ENCODE measurements around the gene THEMIS. TPM values are rescaled to one million over a fixed set of nuclear protein-coding genes. Genes with fewer than 3 reads are reported as not detected.

The THEMIS gene
- total RNA-seq, 2 donors from 2014 or later: 13.4 to 14.0 TPM

DNA sequence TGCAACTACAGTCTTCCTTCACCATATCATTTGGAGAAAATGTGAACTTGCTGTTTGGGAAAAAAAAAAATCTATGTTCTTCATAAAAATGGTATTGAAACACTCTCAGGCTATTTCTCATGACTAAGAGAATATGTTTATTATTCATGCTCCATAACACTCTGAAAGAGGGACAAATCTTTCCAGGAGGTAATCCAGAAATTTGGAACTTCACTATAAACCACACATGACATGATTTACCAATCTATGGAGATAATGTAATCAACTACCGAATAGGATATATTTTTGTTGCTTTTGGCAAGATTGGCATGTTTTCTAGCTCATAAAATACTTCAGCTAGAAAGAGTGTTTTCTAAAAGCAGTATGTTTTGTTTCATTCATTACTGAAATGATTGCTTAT is 56.3 kb downstream of the THEMIS start:
- no peak overlapping the region for H3K27ac Mint-ChIP-seq
- DNase-seq: no peak
- H3K4me3 Mint-ChIP-seq: no peak overlapping the region
- no peak for ATAC-seq (replicated peaks in 1 of 2)
- H3K36me3 Mint-ChIP-seq (ENCODE audit: insufficient read depth in 2 of 2): peaks cover 15% of the 10 kb centered on the region in 2 donors
- H3K4me1 Mint-ChIP-seq (ENCODE audit: low read depth): peaks cover 52% of the 10 kb centered on the region
- no peaks in the 10 kb centered on the region for H3K27me3 Mint-ChIP-seq (ENCODE audit: low read depth)
- peaks cover 1 to 7% of the 10 kb centered on the region in 2 donors for H3K9me3 Mint-ChIP-seq

GRCh38 chr6:127843582-127843981 is 57.3 kb downstream of the THEMIS start:
- ATAC-seq (replicated peaks in 1 of 2) (no peak), DNase-seq (no peak)
- Mint-ChIP-seq H3K4me3 (no peak overlapping the region), H3K27me3 (ENCODE audit: low read depth) (no peaks in the 10 kb centered on the region), H3K27ac (no peak overlapping the region), H3K9me3 (peaks cover 1 to 4% of the 10 kb centered on the region in 2 donors), H3K4me1 (ENCODE audit: low read depth) (peaks cover 54% of the 10 kb centered on the region), H3K36me3 (ENCODE audit: insufficient read depth in 2 of 2) (peaks cover 9% of the 10 kb centered on the region in 2 donors)

DNA sequence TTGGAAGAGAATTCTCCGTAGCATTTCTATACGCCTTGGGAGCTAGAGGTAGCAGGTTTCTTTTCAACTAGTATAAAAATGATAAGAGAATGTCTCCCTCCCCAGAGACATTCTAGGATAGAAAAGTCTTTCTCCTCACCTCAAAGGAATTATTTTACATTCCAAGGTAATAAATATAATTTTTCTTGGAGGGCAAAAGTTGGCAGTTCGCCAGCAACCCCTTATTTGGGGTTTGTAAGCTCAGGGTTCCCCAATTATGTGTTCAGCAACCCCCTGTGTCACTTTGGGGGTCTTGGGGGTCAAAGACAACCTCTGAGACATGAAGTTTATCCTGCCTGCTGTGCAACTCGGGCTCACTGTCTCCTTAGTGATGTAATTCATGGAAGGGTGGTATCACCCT is 58.3 kb downstream of the THEMIS start:
- H3K27ac Mint-ChIP-seq: no peak overlapping the region
- H3K4me3 Mint-ChIP-seq: no peak overlapping the region
- peaks cover 4 to 7% of the 10 kb centered on the region in 2 donors for H3K36me3 Mint-ChIP-seq (ENCODE audit: insufficient read depth in 2 of 2)
- H3K27me3 Mint-ChIP-seq (ENCODE audit: low read depth): no peaks in the 10 kb centered on the region
- H3K9me3 Mint-ChIP-seq: peaks cover 0 to 4% of the 10 kb centered on the region in 2 donors
- no peak for DNase-seq
- ATAC-seq (replicated peaks in 1 of 2): no peak
- H3K4me1 Mint-ChIP-seq (ENCODE audit: low read depth): peaks cover 53% of the 10 kb centered on the region

DNA sequence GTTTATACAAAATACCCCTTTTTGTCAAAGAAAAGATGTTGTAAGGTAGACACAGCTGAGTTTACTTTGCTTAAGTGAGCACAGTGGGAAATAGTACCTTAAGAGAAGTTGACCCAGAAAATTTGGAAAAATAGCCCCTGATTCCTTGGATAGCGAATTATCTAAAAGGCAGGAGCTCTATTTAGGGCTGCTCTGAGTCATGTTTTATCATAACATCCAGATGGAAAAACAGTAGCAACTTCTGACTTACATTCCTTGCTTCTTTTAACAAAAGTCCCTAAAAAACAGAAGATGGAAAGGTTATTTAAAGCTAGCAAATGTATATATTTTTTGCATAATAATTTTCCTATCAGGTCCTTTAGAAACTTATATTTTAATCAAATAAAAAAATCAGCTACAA is 59.0 kb downstream of the THEMIS start:
- DNase-seq (no peak), ATAC-seq (replicated peaks in 1 of 2) (no peak)
- Mint-ChIP-seq H3K9me3 (no peaks in the 10 kb centered on the region), H3K27me3 (ENCODE audit: low read depth) (no peaks in the 10 kb centered on the region), H3K4me3 (no peak overlapping the region), H3K36me3 (ENCODE audit: insufficient read depth in 2 of 2) (peaks cover 0 to 4% of the 10 kb centered on the region in 2 donors), H3K4me1 (ENCODE audit: low read depth) (peaks cover 50% of the 10 kb centered on the region), H3K27ac (no peak overlapping the region)

DNA sequence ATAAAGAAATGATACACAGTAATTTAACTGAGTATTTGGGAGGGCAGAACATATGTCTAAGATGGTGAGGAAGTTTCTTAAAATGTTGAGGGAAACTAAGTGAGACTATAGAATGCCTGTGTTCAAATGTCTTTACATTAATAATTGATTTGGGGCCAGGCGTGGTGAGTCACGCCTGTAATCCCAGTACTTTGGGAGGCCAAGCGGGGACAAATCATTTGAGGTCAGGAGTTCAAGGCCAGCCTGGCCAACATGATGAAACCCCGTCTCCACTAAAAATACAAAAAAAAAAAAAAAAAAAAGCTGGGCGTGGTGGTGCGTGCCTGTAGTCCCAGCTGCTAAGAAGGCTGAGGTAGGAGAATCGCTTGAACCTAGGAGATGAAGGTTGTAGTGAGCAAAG is 66.7 kb downstream of the THEMIS start:
- Mint-ChIP-seq H3K36me3 (ENCODE audit: insufficient read depth in 2 of 2) (peaks cover 0 to 11% of the 10 kb centered on the region in 2 donors), H3K27ac (no peak overlapping the region), H3K4me3 (no peak overlapping the region), H3K27me3 (ENCODE audit: low read depth) (no peaks in the 10 kb centered on the region), H3K9me3 (no peaks in the 10 kb centered on the region), H3K4me1 (ENCODE audit: low read depth) (peaks cover 32% of the 10 kb centered on the region)
- DNase-seq (no peak), ATAC-seq (replicated peaks in 1 of 2) (no peak)

GRCh38 chr6:127833336-127833735 is 67.5 kb downstream of the THEMIS start:
- no peak for DNase-seq
- H3K36me3 Mint-ChIP-seq (ENCODE audit: insufficient read depth in 2 of 2): peaks cover 0 to 12% of the 10 kb centered on the region in 2 donors
- no peak for ATAC-seq (replicated peaks in 1 of 2)
- no peak overlapping the region for H3K27ac Mint-ChIP-seq
- peaks cover 32% of the 10 kb centered on the region for H3K4me1 Mint-ChIP-seq (ENCODE audit: low read depth)
- no peak overlapping the region for H3K4me3 Mint-ChIP-seq
- no peaks in the 10 kb centered on the region for H3K9me3 Mint-ChIP-seq
- H3K27me3 Mint-ChIP-seq (ENCODE audit: low read depth): no peaks in the 10 kb centered on the region

DNA sequence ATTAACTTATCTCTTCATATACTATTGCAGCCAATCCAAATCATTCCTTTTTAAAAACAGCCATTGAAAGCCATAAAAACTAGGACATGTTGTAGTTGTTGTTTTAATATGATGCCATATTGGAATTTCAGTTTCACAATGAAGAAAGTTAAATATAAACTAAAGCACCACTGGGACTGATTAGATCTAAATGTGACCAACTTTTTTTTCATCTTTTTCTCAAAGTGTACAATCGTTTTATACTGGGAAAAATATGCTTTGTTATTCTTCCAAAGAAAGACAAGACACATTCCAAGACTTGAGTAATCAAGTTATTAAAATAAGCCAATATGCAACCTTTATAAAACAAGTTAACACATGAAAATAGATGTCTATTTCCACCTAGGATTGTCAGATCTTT is 68.5 kb downstream of the THEMIS start:
- ATAC-seq (replicated peaks in 1 of 2) (no peak), DNase-seq (no peak)
- Mint-ChIP-seq H3K4me1 (ENCODE audit: low read depth) (peaks cover 40% of the 10 kb centered on the region), H3K36me3 (ENCODE audit: insufficient read depth in 2 of 2) (peaks cover 4 to 16% of the 10 kb centered on the region in 2 donors), H3K4me3 (no peak overlapping the region), H3K9me3 (peaks cover 0 to 4% of the 10 kb centered on the region in 2 donors), H3K27me3 (ENCODE audit: low read depth) (no peaks in the 10 kb centered on the region), H3K27ac (no peak overlapping the region)

- ATAC-seq (replicated peaks in 1 of 2) (no peak), DNase-seq (no peak)
- H3K27ac Mint-ChIP-seq: peak overlapping the region; percentile 92
- H3K4me3 Mint-ChIP-seq: peak overlapping the region; percentile 23 to 56
- no peaks in the 10 kb centered on the region for H3K27me3 Mint-ChIP-seq (ENCODE audit: low read depth)
- H3K4me1 Mint-ChIP-seq (ENCODE audit: low read depth): peaks cover 65% of the 10 kb centered on the region
- H3K9me3 Mint-ChIP-seq: peaks cover 0 to 9% of the 10 kb centered on the region in 2 donors
- H3K36me3 Mint-ChIP-seq (ENCODE audit: insufficient read depth in 2 of 2): peaks cover 15 to 32% of the 10 kb centered on the region in 2 donors
Measured at GRCh38 chr6:127824061-127824460, 76.8 kb downstream of the THEMIS start.

GRCh38 chr6:127821431-127821830 is 79.4 kb downstream of the THEMIS start:
- peaks cover 79% of the 10 kb centered on the region for H3K4me1 Mint-ChIP-seq (ENCODE audit: low read depth)
- H3K36me3 Mint-ChIP-seq (ENCODE audit: insufficient read depth in 2 of 2): peaks cover 11 to 32% of the 10 kb centered on the region in 2 donors
- DNase-seq (no peak), ATAC-seq (replicated peaks in 1 of 2) (peak; percentile 56 to 62)
- H3K9me3 Mint-ChIP-seq: peaks cover 0 to 5% of the 10 kb centered on the region in 2 donors
- no peak overlapping the region for H3K27ac Mint-ChIP-seq
- peak overlapping the region in 1 of 2 donors; percentile 31 for H3K4me3 Mint-ChIP-seq
- no peaks in the 10 kb centered on the region for H3K27me3 Mint-ChIP-seq (ENCODE audit: low read depth)

- Mint-ChIP-seq H3K4me3 (peak overlapping the region; percentile 65 to 71), H3K27ac (peak overlapping the region; percentile 74), H3K36me3 (ENCODE audit: insufficient read depth in 2 of 2) (peaks cover 4 to 13% of the 10 kb centered on the region in 2 donors), H3K27me3 (ENCODE audit: low read depth) (no peaks in the 10 kb centered on the region), H3K4me1 (ENCODE audit: low read depth) (peaks cover 81% of the 10 kb centered on the region), H3K9me3 (no peaks in the 10 kb centered on the region)
- DNase-seq (no peak), ATAC-seq (replicated peaks in 1 of 2) (no peak)
Measured at GRCh38 chr6:127818149-127818548, 82.7 kb downstream of the THEMIS start.

GRCh38 chr6:127816643-127817042 is 84.2 kb downstream of the THEMIS start:
- Mint-ChIP-seq H3K9me3 (no peaks in the 10 kb centered on the region), H3K36me3 (ENCODE audit: insufficient read depth in 2 of 2) (peaks cover 4 to 13% of the 10 kb centered on the region in 2 donors), H3K4me1 (ENCODE audit: low read depth) (peaks cover 89% of the 10 kb centered on the region), H3K27ac (peak overlapping the region; percentile 0), H3K27me3 (ENCODE audit: low read depth) (no peaks in the 10 kb centered on the region), H3K4me3 (peak overlapping the region; percentile 15 to 27)
- ATAC-seq (replicated peaks in 1 of 2) (no peak), DNase-seq (no peak)

DNA sequence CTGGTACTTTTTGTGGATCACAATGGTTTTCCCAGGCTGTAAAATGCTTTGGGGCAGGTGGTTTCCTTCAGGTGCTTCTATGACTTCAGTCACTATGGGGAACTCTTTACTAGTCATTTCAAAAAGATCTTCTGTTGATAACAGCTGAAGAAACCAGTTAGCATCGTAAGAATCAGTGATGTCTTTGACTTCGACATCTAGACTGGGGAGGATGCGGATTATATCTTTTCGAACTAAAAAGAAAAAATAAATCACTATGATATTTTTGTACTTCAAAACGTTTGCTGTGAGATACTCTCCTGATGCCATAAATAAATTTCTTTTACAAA is 87.2 kb downstream of the THEMIS start:
- peak; percentile 75 to 80 for ATAC-seq (replicated peaks in 1 of 2)
- peak overlapping the region; percentile 80 to 91 for H3K4me3 Mint-ChIP-seq
- H3K9me3 Mint-ChIP-seq: no peaks in the 10 kb centered on the region
- DNase-seq: no peak
- no peaks in the 10 kb centered on the region for H3K27me3 Mint-ChIP-seq (ENCODE audit: low read depth)
- H3K27ac Mint-ChIP-seq: peak overlapping the region; percentile 97
- H3K4me1 Mint-ChIP-seq (ENCODE audit: low read depth): peaks cover 92% of the 10 kb centered on the region
- H3K36me3 Mint-ChIP-seq (ENCODE audit: insufficient read depth in 2 of 2): peaks cover 0 to 9% of the 10 kb centered on the region in 2 donors

- Mint-ChIP-seq H3K36me3 (ENCODE audit: insufficient read depth in 2 of 2) (peaks cover 0 to 6% of the 10 kb centered on the region in 2 donors), H3K4me3 (peak overlapping the region; percentile 80 to 91), H3K27ac (peak overlapping the region; percentile 97), H3K4me1 (ENCODE audit: low read depth) (peaks cover 92% of the 10 kb centered on the region), H3K27me3 (ENCODE audit: low read depth) (no peaks in the 10 kb centered on the region), H3K9me3 (no peaks in the 10 kb centered on the region)
- DNase-seq (peak; percentile 63 to 71), ATAC-seq (replicated peaks in 1 of 2) (peak; percentile 84 to 91)
Measured at GRCh38 chr6:127812985-127813698, 87.7 kb downstream of the THEMIS start.
